Bronchial epithelial cell (primary cell): ENCODE measurements around the gene NAA11. TPM values are rescaled to one million over a fixed set of nuclear protein-coding genes. Genes with fewer than 3 reads are reported as not detected.

Experiments used
- DNase-seq: peaks from one replicate; pipeline ENCODE4 v3.0.0-alpha.2; 2010; ENCODE audit warnings: low read depth
- FAIRE-seq: peaks from 2 replicates; lab custom pipeline; 2011; peaks lifted over from hg19 to GRCh38; lab: Jason Lieb, UNC
- H3K27me3 ChIP-seq: 2 replicates; pipeline ENCODE4 v1.5.1; 2011; ENCODE audit warnings: low read length; ENCODE audit not compliant: control insufficient read depth, insufficient read depth
- H3K36me3 ChIP-seq: 2 replicates; pipeline ENCODE4 v1.5.1; 2011; ENCODE audit warnings: low read length; ENCODE audit not compliant: control insufficient read depth, insufficient read depth
- H3K4me3 ChIP-seq: 2 replicates; pipeline ENCODE4 v1.5.1; 2011; ENCODE audit warnings: mild to moderate bottlenecking, low read depth, low read length, control low read depth
- total RNA-seq: library from RNA; depleted of rRNA; stranded (reverse); fragments of >200 nt; gene quantifications from 2 replicates; pipeline ENCODE4 v1.2.1, GENCODE V29; 2014
- TF ChIP-seq, protein P1 (sequence below): IDR thresholded peaks from 2 replicates; pipeline ENCODE4 v1.5.1; 2011; ENCODE audit warnings: mild to moderate bottlenecking, moderate library complexity, low read length, control low read depth, inconsistent platforms; ENCODE audit not compliant: insufficient read depth, severe bottlenecking

NAA11 gene
- total RNA-seq, 1 donor from 2014 or later = not detected

DNA sequence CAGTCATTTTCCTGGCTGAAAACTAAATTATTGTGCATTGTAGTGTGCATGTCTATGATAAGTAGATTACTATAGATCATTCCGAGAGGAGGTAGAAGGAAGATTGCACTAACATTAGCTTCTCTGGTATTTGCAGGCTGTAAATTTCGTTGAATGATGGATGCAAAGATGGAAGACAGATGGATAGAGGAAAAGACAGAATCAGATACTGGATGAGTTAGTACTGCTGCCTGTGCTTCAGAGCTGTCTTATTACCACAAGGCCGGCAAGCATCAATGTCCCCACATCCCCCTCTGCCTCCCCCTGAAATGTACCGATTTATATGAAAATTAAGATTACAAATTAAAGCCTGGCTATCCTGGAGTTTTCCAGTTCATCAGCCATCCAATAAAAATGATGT is 17.7 kb downstream of the NAA11 start:
- Histone ChIP-seq H3K4me3 (no peak overlapping the region), H3K27me3 (no peaks in the 10 kb centered on the region), H3K36me3 (no peaks in the 10 kb centered on the region)
- DNase-seq (no peak), FAIRE-seq (no peak)
- TF ChIP-seq, protein P1, sequence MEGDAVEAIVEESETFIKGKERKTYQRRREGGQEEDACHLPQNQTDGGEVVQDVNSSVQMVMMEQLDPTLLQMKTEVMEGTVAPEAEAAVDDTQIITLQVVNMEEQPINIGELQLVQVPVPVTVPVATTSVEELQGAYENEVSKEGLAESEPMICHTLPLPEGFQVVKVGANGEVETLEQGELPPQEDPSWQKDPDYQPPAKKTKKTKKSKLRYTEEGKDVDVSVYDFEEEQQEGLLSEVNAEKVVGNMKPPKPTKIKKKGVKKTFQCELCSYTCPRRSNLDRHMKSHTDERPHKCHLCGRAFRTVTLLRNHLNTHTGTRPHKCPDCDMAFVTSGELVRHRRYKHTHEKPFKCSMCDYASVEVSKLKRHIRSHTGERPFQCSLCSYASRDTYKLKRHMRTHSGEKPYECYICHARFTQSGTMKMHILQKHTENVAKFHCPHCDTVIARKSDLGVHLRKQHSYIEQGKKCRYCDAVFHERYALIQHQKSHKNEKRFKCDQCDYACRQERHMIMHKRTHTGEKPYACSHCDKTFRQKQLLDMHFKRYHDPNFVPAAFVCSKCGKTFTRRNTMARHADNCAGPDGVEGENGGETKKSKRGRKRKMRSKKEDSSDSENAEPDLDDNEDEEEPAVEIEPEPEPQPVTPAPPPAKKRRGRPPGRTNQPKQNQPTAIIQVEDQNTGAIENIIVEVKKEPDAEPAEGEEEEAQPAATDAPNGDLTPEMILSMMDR = no peak

DNA sequence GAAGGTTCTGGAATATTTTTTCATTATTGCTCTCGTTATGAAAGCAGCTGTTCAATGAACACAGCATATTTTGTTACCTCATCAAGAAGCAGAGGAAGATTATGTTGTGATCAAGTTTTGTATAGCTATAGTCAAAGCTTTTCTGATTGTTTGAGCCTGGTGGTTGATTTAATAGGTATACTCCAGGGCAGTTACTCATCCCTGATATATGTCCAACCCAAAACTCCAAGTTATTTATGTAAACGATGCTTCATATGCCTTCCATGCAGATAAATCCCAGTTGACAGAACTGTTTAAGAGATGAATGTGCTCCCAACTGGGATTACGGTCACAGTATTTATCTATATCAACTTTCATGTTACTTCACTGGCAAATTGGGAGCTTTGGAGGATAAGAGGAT is 19.1 kb downstream of the NAA11 start:
- H3K4me3 ChIP-seq = no peak overlapping the region
- H3K36me3 ChIP-seq = no peaks in the 10 kb centered on the region
- DNase-seq (no peak), FAIRE-seq (no peak)
- no peaks in the 10 kb centered on the region for H3K27me3 ChIP-seq
- TF ChIP-seq, protein P1 = no peak

DNA sequence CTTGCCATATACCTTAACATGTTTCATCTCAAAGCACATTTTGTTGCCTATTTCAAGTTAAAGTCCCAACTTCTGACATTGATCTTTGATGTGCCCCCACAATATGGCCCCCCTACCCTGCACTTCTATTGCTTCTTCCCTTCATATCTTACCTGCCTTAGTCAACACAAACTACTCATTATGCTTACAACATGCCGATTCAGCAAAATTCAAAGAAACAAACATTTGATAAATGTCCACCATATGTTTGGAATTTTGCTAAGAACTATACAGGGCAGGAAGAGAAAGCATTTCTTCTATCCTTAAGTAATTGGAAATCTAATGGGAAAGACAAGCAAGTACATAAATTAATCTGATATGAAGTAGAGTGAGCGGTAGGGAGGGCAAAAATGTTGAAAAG is 25.6 kb downstream of the NAA11 start:
- no peak overlapping the region for H3K4me3 ChIP-seq
- no peaks in the 10 kb centered on the region for H3K36me3 ChIP-seq
- H3K27me3 ChIP-seq = no peaks in the 10 kb centered on the region
- FAIRE-seq = no peak
- DNase-seq = no peak
- TF ChIP-seq, protein P1 = no peak

DNA sequence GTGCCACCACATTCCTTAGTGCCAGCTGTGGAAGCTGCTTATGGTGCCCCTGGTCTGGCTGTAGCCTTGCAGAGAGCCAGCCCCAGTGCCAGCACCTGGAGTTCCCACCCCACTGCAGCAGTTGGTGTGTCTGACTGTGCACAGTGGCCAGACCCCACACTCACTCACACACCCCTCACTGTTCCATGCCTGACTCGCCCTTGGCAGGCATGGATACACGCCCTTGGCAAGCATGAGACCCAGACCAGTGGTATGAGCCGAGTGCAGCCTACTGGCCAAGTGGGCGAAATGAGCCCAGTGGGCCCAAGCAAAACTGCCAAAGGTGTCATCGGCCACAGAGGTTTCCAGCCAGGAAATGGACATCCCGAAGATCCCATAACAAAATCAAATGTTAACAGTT is 27.4 kb downstream of the NAA11 start:
- DNase-seq (no peak), FAIRE-seq (no peak)
- Histone ChIP-seq H3K36me3 (no peaks in the 10 kb centered on the region), H3K27me3 (no peaks in the 10 kb centered on the region), H3K4me3 (no peak overlapping the region)
- TF ChIP-seq, protein P1 = no peak

DNA sequence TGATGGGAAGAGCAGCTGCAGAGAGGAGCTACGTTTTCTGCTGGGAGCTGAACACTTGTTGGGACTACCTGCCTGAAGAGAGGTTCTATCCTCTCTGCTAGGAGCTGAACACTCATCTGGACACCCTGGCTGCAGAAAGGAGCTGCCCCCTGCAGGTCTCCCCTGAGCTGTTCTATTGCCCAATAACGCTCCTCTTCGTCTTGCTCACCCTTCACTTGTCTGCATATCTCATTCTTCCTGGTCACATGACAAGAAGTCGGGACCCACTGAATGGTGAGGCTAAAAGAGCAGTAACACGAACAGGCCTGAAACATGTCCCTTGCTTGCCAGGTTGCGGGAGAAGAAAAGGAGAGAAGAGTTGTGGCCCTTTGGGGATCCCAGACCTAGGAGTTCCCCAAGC is 27.8 kb downstream of the NAA11 start:
- FAIRE-seq (no peak), DNase-seq (no peak)
- no peak overlapping the region for H3K4me3 ChIP-seq
- no peaks in the 10 kb centered on the region for H3K27me3 ChIP-seq
- no peaks in the 10 kb centered on the region for H3K36me3 ChIP-seq
- TF ChIP-seq, protein P1 = no peak

DNA sequence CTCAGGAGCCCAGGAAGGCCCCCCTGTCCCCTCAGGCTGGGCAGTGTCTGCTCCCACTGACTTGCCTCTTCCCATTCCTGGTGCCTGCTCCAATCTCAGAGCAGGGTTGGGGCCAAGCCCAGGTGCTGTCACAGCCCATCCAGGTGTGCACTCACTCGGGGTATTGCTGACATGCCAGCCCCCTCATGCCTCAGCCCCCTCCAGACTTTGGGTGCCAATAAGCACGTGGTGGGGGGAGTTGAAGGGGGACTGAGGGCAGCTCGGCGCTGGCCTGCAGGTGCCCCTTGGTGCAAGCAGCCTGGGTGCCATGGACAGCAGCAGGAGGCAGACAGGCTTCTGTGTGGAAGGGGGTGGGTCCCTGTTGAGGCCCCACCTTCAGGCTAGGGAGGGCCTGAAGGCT is 28.4 kb downstream of the NAA11 start:
- Histone ChIP-seq H3K36me3 (no peaks in the 10 kb centered on the region), H3K27me3 (no peaks in the 10 kb centered on the region), H3K4me3 (no peak overlapping the region)
- no peak for DNase-seq
- TF ChIP-seq, protein P1 = no peak
- FAIRE-seq = no peak
